IMR-90 (cell line): ENCODE data around the gene MPL. TPM values are rescaled to one million over a fixed set of nuclear protein-coding genes. Genes with fewer than 3 reads are reported as not detected.

Source experiments
- ATAC-seq: fragments of 200-7000 bp; cut with Tn5 transposase; 2 replicates; pipeline ENCODE4 v1.9.1; 2020; ENCODE audit warnings: low read depth, mild to moderate bottlenecking, moderate library complexity
- BruUV-seq: library from RNA; stranded (reverse); fragments of 400-500 nt; replicated peaks from 2 replicates; lab custom pipeline; 2021; lab: Mats Ljungman, UMichigan
- CTCF ChIA-PET: fragments of 300-600 bp; formaldehyde crosslinking; extraction: SDS; loops from one replicate; lab custom pipeline; 2021; ENCODE audit warnings: antibody characterized with exemption; lab: Yijun Ruan, JAX
- POLR2A ChIA-PET: fragments of 300-600 bp; sonication (Branson Sonifier 250); formaldehyde crosslinking; loops from one replicate; lab custom pipeline; 2022; ENCODE audit warnings: antibody characterized with exemption; ENCODE audit not compliant: unreplicated experiment; lab: Charles Lee
- DNase-seq: peaks from one replicate; pipeline ENCODE4 v3.0.0; 2013
- H2AFZ ChIP-seq: replicated peaks from 2 replicates; pipeline ENCODE3; 2013; ENCODE audit warnings: low read length, mild to moderate bottlenecking; ENCODE audit not compliant: poor library complexity
- H2AK5ac ChIP-seq: 2 replicates; pipeline ENCODE4 v1.6.1; 2013; ENCODE audit warnings: low read depth, low read length, inconsistent platforms
- H2AK9ac ChIP-seq: replicated peaks from 2 replicates; pipeline ENCODE3; 2013; ENCODE audit warnings: mild to moderate bottlenecking, low read depth, low read length, moderate library complexity; ENCODE audit not compliant: poor library complexity
- H2BK120ac ChIP-seq: 2 replicates; pipeline ENCODE4 v1.6.1; 2013; ENCODE audit warnings: low read depth, low read length, inconsistent platforms
- H2BK15ac ChIP-seq: 3 replicates; pipeline ENCODE4 v1.6.1; 2013; ENCODE audit warnings: low read depth, low read length, inconsistent platforms
- H2BK20ac ChIP-seq: 2 replicates; pipeline ENCODE4 v1.6.1; 2013; ENCODE audit warnings: low read depth, mild to moderate bottlenecking, inconsistent platforms, low read length, moderate library complexity
- H2BK5ac ChIP-seq: 2 replicates; pipeline ENCODE4 v1.6.1; 2013; ENCODE audit warnings: mild to moderate bottlenecking, low read depth, low read length, inconsistent platforms; ENCODE audit not compliant: poor library complexity, severe bottlenecking
- H3K14ac ChIP-seq: replicated peaks from 2 replicates; pipeline ENCODE4 v1.6.1; 2013; ENCODE audit warnings: low read depth, low read length, inconsistent platforms
- H3K18ac ChIP-seq: 2 replicates; pipeline ENCODE4 v1.6.1; 2013; ENCODE audit warnings: low read depth, low read length, control low read depth
- H3K23ac ChIP-seq: 2 replicates; pipeline ENCODE4 v1.6.1; 2013; ENCODE audit warnings: low read depth, low read length, inconsistent platforms
- H3K27ac ChIP-seq: 2 replicates; pipeline ENCODE4 v1.5.1; 2013; ENCODE audit warnings: mild to moderate bottlenecking, control low read depth, low read length; ENCODE audit not compliant: insufficient read depth
- H3K27me3 ChIP-seq: 2 replicates; pipeline ENCODE4 v1.6.1; 2013; ENCODE audit warnings: low read length; ENCODE audit not compliant: control insufficient read depth, insufficient read depth
- H3K36me3 ChIP-seq: 2 replicates; pipeline ENCODE4 v1.6.1; 2013; ENCODE audit warnings: low read length, mixed read lengths; ENCODE audit not compliant: control insufficient read depth, insufficient read depth
- H3K4ac ChIP-seq: 2 replicates; pipeline ENCODE4 v1.6.1; 2013; ENCODE audit warnings: low read depth, low read length, inconsistent platforms
- H3K4me1 ChIP-seq: 2 replicates; pipeline ENCODE4 v1.6.1; 2013; ENCODE audit warnings: low read length, mixed read lengths; ENCODE audit not compliant: control insufficient read depth, insufficient read depth
- H3K4me2 ChIP-seq: 2 replicates; pipeline ENCODE4 v1.6.1; 2013; ENCODE audit warnings: low read depth, mild to moderate bottlenecking, control low read depth, low read length, moderate library complexity
- H3K4me3 ChIP-seq: 2 replicates; pipeline ENCODE4 v1.5.1; 2013; ENCODE audit warnings: low read depth, mild to moderate bottlenecking, control low read depth, low read length, moderate library complexity; ENCODE audit not compliant: insufficient read depth
- H3K56ac ChIP-seq: 2 replicates; pipeline ENCODE4 v1.6.1; 2013; ENCODE audit warnings: low read length, inconsistent platforms; ENCODE audit not compliant: insufficient read depth; ENCODE audit errors: extremely low read depth
- H3K79me1 ChIP-seq, 2 experiments: 2 replicates each; pipeline ENCODE4 v1.6.1; 2013; ENCODE audit warnings: low read length in 2 of 2, inconsistent platforms in 1 of 2, low read depth in 1 of 2
- H3K9ac ChIP-seq: 2 replicates; pipeline ENCODE4 v1.6.1; 2013; ENCODE audit warnings: low read depth, low read length, control low read depth
- H3K9me1 ChIP-seq: 2 replicates; pipeline ENCODE4 v1.6.1; 2013; ENCODE audit warnings: low read length, inconsistent platforms; ENCODE audit not compliant: insufficient read depth
- H3K9me3 ChIP-seq: 2 replicates; pipeline ENCODE4 v1.6.1; 2013; ENCODE audit warnings: low read length; ENCODE audit not compliant: control insufficient read depth, insufficient read depth
- H4K20me1 ChIP-seq: 2 replicates; pipeline ENCODE4 v1.6.1; 2013; ENCODE audit warnings: low read length, inconsistent platforms; ENCODE audit not compliant: insufficient read depth
- H4K5ac ChIP-seq: 2 replicates; pipeline ENCODE4 v1.6.1; 2013; ENCODE audit warnings: mild to moderate bottlenecking, low read depth, low read length, control low read depth
- H4K8ac ChIP-seq, 2 experiments: 2 replicates each; pipeline ENCODE4 v1.6.1; 2013; ENCODE audit warnings: low read depth in 2 of 2, low read length in 2 of 2, control low read depth in 1 of 2, inconsistent platforms in 1 of 2
- H4K91ac ChIP-seq: 2 replicates; pipeline ENCODE4 v1.6.1; 2013; ENCODE audit warnings: low read depth, low read length, inconsistent platforms; ENCODE audit not compliant: insufficient read depth
- BHLHE40 ChIP-seq: fragments of 150-350 bp; IDR thresholded peaks from 2 replicates; pipeline ENCODE4 v1.6.1; 2016; ENCODE audit warnings: mild to moderate bottlenecking, low read depth, low read length
- CEBPB ChIP-seq: IDR thresholded peaks from 2 replicates; pipeline ENCODE4 v1.6.1; 2012; ENCODE audit warnings: low read depth, low read length, improper control_type of control experiment
- CHD1 ChIP-seq: IDR thresholded peaks from 2 replicates; pipeline ENCODE4 v1.6.1; 2012; ENCODE audit warnings: low read depth, low read length, improper control_type of control experiment
- FOS ChIP-seq: fragments of 150-350 bp; IDR thresholded peaks from 2 replicates; pipeline ENCODE4 v1.6.1; 2016; ENCODE audit warnings: low read depth, low read length
- MAFK ChIP-seq: IDR thresholded peaks from 2 replicates; pipeline ENCODE4 v1.6.1; 2012; ENCODE audit warnings: low read depth, low read length, improper control_type of control experiment
- MAZ ChIP-seq: IDR thresholded peaks from 2 replicates; pipeline ENCODE4 v1.6.1; 2012; ENCODE audit warnings: low read depth, mild to moderate bottlenecking, low read length, improper control_type of control experiment, moderate library complexity, borderline replicate concordance
- NFE2L2 ChIP-seq: fragments of 150-350 bp; IDR thresholded peaks from 2 replicates; pipeline ENCODE4 v1.6.1; 2016; ENCODE audit warnings: low read depth, mild to moderate bottlenecking, low read length
- POLR2A ChIP-seq: IDR thresholded peaks from 2 replicates; pipeline ENCODE4 v1.6.1; 2012; ENCODE audit warnings: mild to moderate bottlenecking, low read depth, low read length
- RAD21 ChIP-seq: IDR thresholded peaks from 2 replicates; pipeline ENCODE4 v1.6.1; 2012; ENCODE audit warnings: low read length, improper control_type of control experiment
- RCOR1 ChIP-seq: IDR thresholded peaks from 2 replicates; pipeline ENCODE4 v1.6.1; 2012; ENCODE audit warnings: mild to moderate bottlenecking, low read length, improper control_type of control experiment; ENCODE audit not compliant: insufficient replicate concordance
- SMC3 ChIP-seq: fragments of 150-350 bp; IDR thresholded peaks from 2 replicates; pipeline ENCODE4 v1.6.1; 2016; ENCODE audit warnings: low read depth, mild to moderate bottlenecking, antibody characterized with exemption, low read length, moderate library complexity
- WGBS, 2 experiments: methylation state at CpG; one replicate each; pipeline versions ENCODE4 v1.1.5 to v1.1.7; 2013; ENCODE audit warnings: missing lambda C conversion rate in 2 of 2; ENCODE audit not compliant: insufficient read length in 1 of 2; ENCODE audit errors: extremely low coverage in 2 of 2; 5-methylcytosine and 5-hydroxymethylcytosine counted together
- dilution Hi-C: fragments of 300-500 bp; cut with HindIII; formaldehyde crosslinking; loops from one replicate; pipeline ENCODE4 v1.14.3; 2018; ENCODE audit warnings: low sequenced_read_pairs; ENCODE audit not compliant: unreplicated experiment
- in situ Hi-C: fragments of 300-500 bp; cut with MboI; formaldehyde crosslinking; loops from 3 replicates; pipeline ENCODE4 v1.14.3; 2019; ENCODE audit warnings: low sequenced_read_pairs, inconsistent platforms, mixed read lengths
- intact Hi-C: fragments of 100-400 bp; cut with micrococcal nuclease; formaldehyde crosslinking; loops from 2 replicates; pipeline ENCODE4 v1.10.0; 2022
- polyA plus RNA-seq, 3 experiments: library from polyadenylated mRNA; depleted of rRNA; stranded (reverse); fragments of >200 nt; gene quantifications; 2 replicates each; pipeline ENCODE4 v1.2.3, GENCODE V29; 2012; ENCODE audit warnings: low replicate concordance in 1 of 3
- total RNA-seq: library from RNA; depleted of rRNA; stranded (reverse); fragments of >200 nt; gene quantifications from 2 replicates; pipeline ENCODE4 v1.2.3, GENCODE V29; 2012
- TF ChIP-seq, protein P1 (sequence below): fragments of 150-350 bp; IDR thresholded peaks from 2 replicates; pipeline ENCODE4 v1.6.1; 2017; ENCODE audit warnings: mild to moderate bottlenecking, antibody characterized with exemption, low read length, low read depth
- TF ChIP-seq, protein P2 (sequence below): fragments of 150-350 bp; IDR thresholded peaks from 2 replicates; pipeline ENCODE4 v1.6.1; 2016; ENCODE audit warnings: low read depth, mild to moderate bottlenecking, low read length, moderate library complexity, borderline replicate concordance
- TF ChIP-seq, protein P3 (sequence below): conservative IDR thresholded peaks from 2 replicates; pipeline ENCODE4 v1.5.1; 2012; ENCODE audit warnings: mild to moderate bottlenecking, low read depth, low read length, improper control_type of control experiment

Gene MPL
- total and polyA plus RNA-seq, 2 of the 4 experiments (the other 2 are of a cell fraction), result 0.12 TPM; not detected in 1

DNA sequence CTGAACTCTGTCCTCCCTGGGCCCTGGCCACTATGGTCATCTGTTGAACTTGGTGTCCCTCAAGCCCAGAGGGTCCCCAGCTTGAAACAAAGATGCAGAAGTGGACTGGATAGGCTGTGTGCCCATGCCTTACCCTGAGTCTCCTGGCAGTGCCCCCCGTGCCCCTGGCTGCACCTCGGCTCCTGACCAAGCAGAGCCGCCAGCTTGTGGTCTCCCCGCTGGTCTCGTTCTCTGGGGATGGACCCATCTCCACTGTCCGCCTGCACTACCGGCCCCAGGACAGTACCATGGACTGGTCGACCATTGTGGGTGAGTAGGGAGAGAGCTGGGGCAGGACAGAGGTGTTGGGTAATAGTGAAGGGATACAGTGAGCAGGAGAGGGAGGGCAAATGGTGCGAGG, 26.1 kb upstream of the MPL start:
- Histone ChIP-seq H3K18ac (no peak overlapping the region), H4K91ac (no peak overlapping the region), H4K8ac (no peak overlapping the region), H2BK15ac (no peak overlapping the region), H2AK5ac (no peak overlapping the region), H3K56ac (no peak overlapping the region), H3K4me3 (no peak overlapping the region), H3K9ac (no peak overlapping the region), H3K23ac (no peak overlapping the region), H2BK5ac (no peak overlapping the region), H3K27me3 (peaks cover 2% of the 10 kb centered on the region; the same call in 1 of the 2 replicates), H2BK20ac (no peak overlapping the region), H4K20me1 (no peaks in the 10 kb centered on the region; the same call in 1 of the 2 replicates), H3K4me1 (no peaks in the 10 kb centered on the region), H3K79me1 (no peaks in the 10 kb centered on the region), H3K36me3 (no peaks in the 10 kb centered on the region), H3K14ac (no peak overlapping the region), H2AK9ac (no peak overlapping the region), H3K9me1 (no peaks in the 10 kb centered on the region), H2BK120ac (no peak overlapping the region), H3K9me3 (no peaks in the 10 kb centered on the region), H4K5ac (no peak overlapping the region), H3K4ac (no peak overlapping the region), H3K4me2 (no peak overlapping the region), H2AFZ (peak overlapping the region; percentile 24), H3K27ac (no peak overlapping the region)
- ChIA-PET POLR2A (no interaction called here), CTCF (no interaction called here)
- intact Hi-C loops, result no loop called here
- dilution Hi-C loops, result no loop called here
- TF ChIP-seq MAFK, result no peak
- TF ChIP-seq CHD1, result no peak
- no peak for TF ChIP-seq MAZ
- TF ChIP-seq, protein P1, sequence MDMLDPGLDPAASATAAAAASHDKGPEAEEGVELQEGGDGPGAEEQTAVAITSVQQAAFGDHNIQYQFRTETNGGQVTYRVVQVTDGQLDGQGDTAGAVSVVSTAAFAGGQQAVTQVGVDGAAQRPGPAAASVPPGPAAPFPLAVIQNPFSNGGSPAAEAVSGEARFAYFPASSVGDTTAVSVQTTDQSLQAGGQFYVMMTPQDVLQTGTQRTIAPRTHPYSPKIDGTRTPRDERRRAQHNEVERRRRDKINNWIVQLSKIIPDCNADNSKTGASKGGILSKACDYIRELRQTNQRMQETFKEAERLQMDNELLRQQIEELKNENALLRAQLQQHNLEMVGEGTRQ, result no peak
- TF ChIP-seq NFE2L2, result no peak
- TF ChIP-seq, protein P2, sequence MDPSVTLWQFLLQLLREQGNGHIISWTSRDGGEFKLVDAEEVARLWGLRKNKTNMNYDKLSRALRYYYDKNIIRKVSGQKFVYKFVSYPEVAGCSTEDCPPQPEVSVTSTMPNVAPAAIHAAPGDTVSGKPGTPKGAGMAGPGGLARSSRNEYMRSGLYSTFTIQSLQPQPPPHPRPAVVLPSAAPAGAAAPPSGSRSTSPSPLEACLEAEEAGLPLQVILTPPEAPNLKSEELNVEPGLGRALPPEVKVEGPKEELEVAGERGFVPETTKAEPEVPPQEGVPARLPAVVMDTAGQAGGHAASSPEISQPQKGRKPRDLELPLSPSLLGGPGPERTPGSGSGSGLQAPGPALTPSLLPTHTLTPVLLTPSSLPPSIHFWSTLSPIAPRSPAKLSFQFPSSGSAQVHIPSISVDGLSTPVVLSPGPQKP, result no peak
- no peak for TF ChIP-seq FOS
- TF ChIP-seq, protein P3, sequence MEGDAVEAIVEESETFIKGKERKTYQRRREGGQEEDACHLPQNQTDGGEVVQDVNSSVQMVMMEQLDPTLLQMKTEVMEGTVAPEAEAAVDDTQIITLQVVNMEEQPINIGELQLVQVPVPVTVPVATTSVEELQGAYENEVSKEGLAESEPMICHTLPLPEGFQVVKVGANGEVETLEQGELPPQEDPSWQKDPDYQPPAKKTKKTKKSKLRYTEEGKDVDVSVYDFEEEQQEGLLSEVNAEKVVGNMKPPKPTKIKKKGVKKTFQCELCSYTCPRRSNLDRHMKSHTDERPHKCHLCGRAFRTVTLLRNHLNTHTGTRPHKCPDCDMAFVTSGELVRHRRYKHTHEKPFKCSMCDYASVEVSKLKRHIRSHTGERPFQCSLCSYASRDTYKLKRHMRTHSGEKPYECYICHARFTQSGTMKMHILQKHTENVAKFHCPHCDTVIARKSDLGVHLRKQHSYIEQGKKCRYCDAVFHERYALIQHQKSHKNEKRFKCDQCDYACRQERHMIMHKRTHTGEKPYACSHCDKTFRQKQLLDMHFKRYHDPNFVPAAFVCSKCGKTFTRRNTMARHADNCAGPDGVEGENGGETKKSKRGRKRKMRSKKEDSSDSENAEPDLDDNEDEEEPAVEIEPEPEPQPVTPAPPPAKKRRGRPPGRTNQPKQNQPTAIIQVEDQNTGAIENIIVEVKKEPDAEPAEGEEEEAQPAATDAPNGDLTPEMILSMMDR, result no peak
- TF ChIP-seq CEBPB, result no peak
- no peak for TF ChIP-seq SMC3
- TF ChIP-seq RCOR1, result no peak
- TF ChIP-seq POLR2A, result no peak
- TF ChIP-seq RAD21, result no peak
- no peak for TF ChIP-seq BHLHE40
- ATAC-seq (no peak), DNase-seq (no peak)
- in situ Hi-C loops, result no loop called here
- WGBS, 2 experiments, result 81% methylated on average over 7 of the region's 9 CpGs; no CpG with 5 or more reads in 1 of the 2 experiments
- BruUV-seq, result no TSS peak
